Aorta (tissue), 5 donors: ENCODE measurements around the gene IARS1. TPM values are rescaled to one million over a fixed set of nuclear protein-coding genes. Genes with fewer than 3 reads are reported as not detected.

Source experiments
- ATAC-seq: fragments of 200-7000 bp; cut with Tn5 transposase; one replicate; pipeline ENCODE4 v1.9.1; 2022; ENCODE audit warnings: moderate library complexity; ENCODE audit not compliant: low FRiP score
- DNase-seq, 2 donors: peaks; one replicate each; pipeline ENCODE4 v3.0.0-alpha.2; 2020
- H3K27ac ChIP-seq, 2 donors: one replicate each; pipeline ENCODE4 v1.5.1; 2013; ENCODE audit warnings: low read length in 2 of 2, mild to moderate bottlenecking in 2 of 2, moderate library complexity in 2 of 2, control low read depth in 1 of 2, inconsistent platforms in 1 of 2, low read depth in 1 of 2
- H3K27me3 ChIP-seq, 2 donors: one replicate each; pipeline ENCODE4 v1.6.1; 2013; ENCODE audit warnings: control low read depth in 1 of 2, low read length in 1 of 2, mild to moderate bottlenecking in 1 of 2, moderate library complexity in 1 of 2; ENCODE audit not compliant: insufficient read depth in 2 of 2, control insufficient read depth in 1 of 2
- H3K36me3 ChIP-seq, 2 donors: one replicate each; pipeline ENCODE4 v1.6.1; 2013; ENCODE audit warnings: control low read depth in 1 of 2, low read length in 1 of 2, mild to moderate bottlenecking in 1 of 2; ENCODE audit not compliant: insufficient read depth in 2 of 2, control insufficient read depth in 1 of 2
- H3K4me1 ChIP-seq, 2 donors: one replicate each; pipeline ENCODE4 v1.6.1; 2013; ENCODE audit warnings: low read length in 2 of 2, control low read depth in 1 of 2, mild to moderate bottlenecking in 1 of 2, moderate library complexity in 1 of 2; ENCODE audit not compliant: insufficient read depth in 2 of 2, control insufficient read depth in 1 of 2
- H3K4me3 ChIP-seq, 2 donors: one replicate each; pipeline ENCODE4 v1.5.1; 2013; ENCODE audit warnings: low read length in 2 of 2, control low read depth in 1 of 2, mild to moderate bottlenecking in 1 of 2
- H3K9me3 ChIP-seq: one replicate; pipeline ENCODE4 v1.6.1; 2013; ENCODE audit warnings: mild to moderate bottlenecking, low read length; ENCODE audit not compliant: control insufficient read depth
- WGBS, 2 donors: extraction: QIAGEN DNeasy Blood & Tissue Kit; methylation state at CpG; one replicate each; pipeline ENCODE4 v1.1.7; 2013; 5-methylcytosine and 5-hydroxymethylcytosine counted together
- intact Hi-C, 2 donors: fragments of 100-400 bp; cut with DNase I; formaldehyde crosslinking; loops; one replicate each; pipeline versions ENCODE4 v1.14.2 to v1.15.0; 2022
- microRNA-seq, 2 donors: library from miRNA; unstranded; fragments of <30 nt; microRNA quantifications; one replicate each; pipeline ENCODE4 v1.2.0, GENCODE V29; 2020
- polyA plus RNA-seq, 2 donors: library from polyadenylated mRNA; stranded (reverse); fragments of 200-250 nt; gene quantifications; one replicate each; pipeline ENCODE4 v1.2.3, GENCODE V29; 2013
- total RNA-seq, 2 donors: library from RNA; stranded (reverse); fragmentation: NEBNext Ultra II Directional; extraction: Animal tissue kit (Norgen Biotek cat#: 25700); gene quantifications; one replicate each; pipeline ENCODE4 v1.2.1, GENCODE V29; 2021
- donor health status: healthy with polysubstance abuse.
- donor health status: Bipolar disorder and iron deficiency.
- donor health status: DM: no; HTN: no; CAD: no.
- donor health status: DM: no; HTN: no; CAD: no.
- donor health status: DM: yes; HTN: yes; CAD: no.

The IARS1 gene
- total and polyA plus RNA-seq, 4 donors: 16.5 to 82.1 (median 47.5) TPM

GRCh38 chr9:92245005-92245797, 48.3 kb downstream of the IARS1 start:
- intact Hi-C loops: loop anchor here in 1 of 2 donors (10.0 kb wide), 1 partner anchor 60 kb away; no protein-coding TSS in a partner anchor
- 88 to 89% methylated on average over 7 of the region's 7 CpGs for WGBS, 2 donors
- H3K9me3 ChIP-seq: no peaks in the 10 kb centered on the region
- no peak for DNase-seq
- H3K36me3 ChIP-seq: peaks cover 24 to 27% of the 10 kb centered on the region in 2 donors
- H3K4me1 ChIP-seq: no peaks in the 10 kb centered on the region
- H3K4me3 ChIP-seq: no peak overlapping the region
- no peak overlapping the region for H3K27ac ChIP-seq
- no peaks in the 10 kb centered on the region for H3K27me3 ChIP-seq
- no peak for ATAC-seq

Small RNAs within 50 kb of the gene (microRNA-seq; reads per million reads assigned to microRNA genes)
- 2.4 to 4.0 reads per million in 2 donors for gene MIR3651

Other genes starting within 250 kb of the IARS1 start
- 10 to 100 TPM; 48.1 to 52.2 TPM for gene SPTLC1, start 178.3 kb downstream of the IARS1 start, total RNA-seq
- 10 to 100 TPM; 22.7 to 39.7 TPM for gene SPTLC1, start 178.3 kb downstream of the IARS1 start, polyA plus RNA-seq
- gene NOL8, start 31.7 kb upstream of the IARS1 start, total RNA-seq: 10 to 100 TPM; 29.7 to 43.1 TPM
- gene NOL8, start 31.7 kb upstream of the IARS1 start, polyA plus RNA-seq: 10 to 100 TPM; 14.4 to 22.4 TPM
- 10 to 100 TPM in 1 of 2 donors, 1 to 10 TPM in 1; 3.9 to 11.1 TPM for gene CENPP, start 32.3 kb upstream of the IARS1 start, total RNA-seq
- 1 to 10 TPM in 1 of 2 donors, under 1 TPM in 1; 0.50 to 4.7 TPM for gene CENPP, start 32.3 kb upstream of the IARS1 start, polyA plus RNA-seq
- 100 to 1,000 TPM; 175 to 318 TPM for gene OGN, start 110.9 kb upstream of the IARS1 start, total RNA-seq
- 100 to 1,000 TPM; 235 to 803 TPM for gene OGN, start 110.9 kb upstream of the IARS1 start, polyA plus RNA-seq
- 10 to 100 TPM; 36.4 to 43.3 TPM for gene OMD, start 130.8 kb upstream of the IARS1 start, total RNA-seq
- gene OMD, start 130.8 kb upstream of the IARS1 start, polyA plus RNA-seq: 100 to 1,000 TPM; 156 to 176 TPM
- 100 to 1,000 TPM in 1 of 2 donors, 10 to 100 TPM in 1; 79.8 to 113 TPM for gene ASPN, start 188.8 kb upstream of the IARS1 start, total RNA-seq
- gene ASPN, start 188.8 kb upstream of the IARS1 start, polyA plus RNA-seq: 100 to 1,000 TPM in 1 of 2 donors, 10 to 100 TPM in 1; 82.1 to 227 TPM
- gene ECM2, start 242.3 kb upstream of the IARS1 start, total RNA-seq: 10 to 100 TPM; 54.6 to 65.6 TPM
- gene ECM2, start 242.3 kb upstream of the IARS1 start, polyA plus RNA-seq: 100 to 1,000 TPM in 1 of 2 donors, 10 to 100 TPM in 1; 47.8 to 102 TPM